Astrocyte of the spinal cord (primary cell): ENCODE measurements around the gene AAMP.
A peak's percentile ranks its signal among the peaks of the same experiment; 100 is the strongest.

Experiments
- DNase-seq: peaks from one replicate; pipeline ENCODE4 v3.0.0; 2011; ENCODE audit warnings: low read depth, low spot score
- H3K4me3 ChIP-seq: 2 replicates; pipeline ENCODE4 v1.5.1; 2011; ENCODE audit warnings: low read depth, mild to moderate bottlenecking, low read length, moderate library complexity
- in situ Hi-C: cut with HindIII; loops from 2 replicates; pipeline ENCODE4 v1.10.0; 2017; ENCODE audit warnings: low sequenced_read_pairs
- TF ChIP-seq, protein P1 (sequence below): IDR thresholded peaks from 2 replicates; pipeline ENCODE4 v1.5.1; 2012; ENCODE audit warnings: low read depth, mild to moderate bottlenecking, low read length, inconsistent platforms

Gene AAMP

DNA sequence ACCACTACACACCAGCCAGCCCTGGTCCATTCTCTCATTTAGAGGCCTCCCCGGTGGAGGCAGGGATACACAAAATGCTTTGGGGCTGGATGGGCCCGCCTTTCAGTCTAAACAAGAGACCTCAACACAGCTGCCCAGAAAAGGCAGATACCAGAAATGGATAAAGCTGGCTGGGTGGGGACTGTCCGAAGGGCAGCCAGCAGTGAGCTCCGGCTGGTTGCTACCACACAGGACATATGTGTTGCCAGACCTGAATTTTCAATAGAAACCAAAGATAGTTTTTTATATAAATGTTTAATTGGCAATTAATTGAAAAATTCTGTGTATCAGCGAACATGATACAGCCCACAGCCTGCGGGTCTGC is 7.7 kb downstream of the AAMP start:
- no peak overlapping the region for H3K4me3 ChIP-seq
- TF ChIP-seq, protein P1, sequence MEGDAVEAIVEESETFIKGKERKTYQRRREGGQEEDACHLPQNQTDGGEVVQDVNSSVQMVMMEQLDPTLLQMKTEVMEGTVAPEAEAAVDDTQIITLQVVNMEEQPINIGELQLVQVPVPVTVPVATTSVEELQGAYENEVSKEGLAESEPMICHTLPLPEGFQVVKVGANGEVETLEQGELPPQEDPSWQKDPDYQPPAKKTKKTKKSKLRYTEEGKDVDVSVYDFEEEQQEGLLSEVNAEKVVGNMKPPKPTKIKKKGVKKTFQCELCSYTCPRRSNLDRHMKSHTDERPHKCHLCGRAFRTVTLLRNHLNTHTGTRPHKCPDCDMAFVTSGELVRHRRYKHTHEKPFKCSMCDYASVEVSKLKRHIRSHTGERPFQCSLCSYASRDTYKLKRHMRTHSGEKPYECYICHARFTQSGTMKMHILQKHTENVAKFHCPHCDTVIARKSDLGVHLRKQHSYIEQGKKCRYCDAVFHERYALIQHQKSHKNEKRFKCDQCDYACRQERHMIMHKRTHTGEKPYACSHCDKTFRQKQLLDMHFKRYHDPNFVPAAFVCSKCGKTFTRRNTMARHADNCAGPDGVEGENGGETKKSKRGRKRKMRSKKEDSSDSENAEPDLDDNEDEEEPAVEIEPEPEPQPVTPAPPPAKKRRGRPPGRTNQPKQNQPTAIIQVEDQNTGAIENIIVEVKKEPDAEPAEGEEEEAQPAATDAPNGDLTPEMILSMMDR, result no peak
- in situ Hi-C loops, result no loop called here
- no peak for DNase-seq

DNA sequence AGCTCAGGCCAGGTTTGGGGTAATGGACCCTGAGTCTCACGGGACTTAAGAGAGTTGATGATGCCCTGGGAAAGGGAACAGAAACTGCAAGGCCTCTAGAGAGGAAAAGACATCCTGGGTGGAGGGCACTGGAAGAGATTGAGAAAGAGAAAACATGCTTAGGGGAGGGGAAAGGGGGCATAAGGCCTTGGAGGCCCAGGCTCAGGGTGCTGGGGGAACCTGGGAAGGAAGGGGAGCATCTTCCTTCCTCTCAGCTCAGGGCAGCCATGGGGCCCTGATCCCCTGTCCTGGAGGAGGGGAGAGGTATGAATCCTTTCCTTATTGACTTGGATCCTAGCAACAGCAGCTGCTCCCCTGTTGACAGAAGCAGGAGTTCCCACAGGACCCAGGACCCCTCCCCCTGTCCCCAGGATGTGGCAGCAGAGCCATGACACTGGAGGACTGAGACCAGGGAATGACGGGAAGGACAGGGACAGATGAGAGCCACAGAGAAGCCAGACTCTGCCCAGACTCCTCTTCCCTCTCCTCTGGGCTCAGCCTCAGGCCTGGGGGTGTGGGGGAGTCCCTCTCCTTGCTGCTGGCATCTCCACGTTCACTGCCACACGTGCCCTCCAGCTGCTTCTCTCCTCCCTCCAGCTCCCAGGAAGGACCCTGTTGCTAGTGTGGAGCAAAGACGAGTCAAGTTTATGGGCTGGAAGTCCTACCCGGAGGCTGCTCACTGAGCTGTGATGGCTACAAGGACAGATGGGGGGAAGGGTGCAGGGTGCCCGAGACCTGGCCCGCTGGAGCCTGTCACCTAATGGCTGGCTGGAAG is 8.3 kb downstream of the AAMP start:
- TF ChIP-seq, protein P1, result no peak
- no peak for DNase-seq
- in situ Hi-C loops, result no loop called here
- no peak overlapping the region for H3K4me3 ChIP-seq

DNA sequence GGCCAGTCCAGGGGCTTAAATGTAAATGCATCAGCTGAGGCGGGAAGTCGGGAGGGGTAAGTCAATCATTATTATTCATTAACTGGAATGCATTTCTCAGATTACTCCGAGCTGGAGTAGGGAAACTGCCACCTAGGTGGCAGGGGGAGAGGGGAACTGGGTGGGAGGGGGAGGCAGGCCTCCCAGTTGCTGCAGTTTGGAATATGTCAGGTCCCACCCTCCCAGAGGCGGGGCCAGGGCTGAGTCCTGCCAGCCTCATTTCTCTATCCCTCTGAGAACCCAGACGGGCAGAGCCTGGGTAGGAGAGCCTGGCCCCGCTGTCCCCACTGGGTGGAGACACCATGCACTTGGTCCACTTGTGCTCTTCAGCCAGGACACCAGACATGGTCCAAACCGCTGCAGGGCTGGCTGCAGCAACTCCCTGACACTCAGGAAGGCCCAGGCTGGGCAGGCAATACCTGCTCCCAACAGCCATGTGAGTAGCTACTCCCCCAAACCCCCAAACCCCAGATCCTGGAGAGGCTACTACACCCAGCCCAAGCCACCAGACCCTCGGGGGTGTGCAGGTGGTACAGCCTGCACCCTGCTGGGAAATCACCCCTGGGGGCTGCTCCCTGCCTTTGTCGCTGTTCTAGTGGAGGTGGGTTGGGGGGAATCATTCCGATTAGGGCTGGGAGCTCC is 9.1 kb downstream of the AAMP start, which contains the start of gene GPBAR1:
Gene GPBAR1 (plus strand): TSS at position 274 of the 681 bp plus-strand sequence. CDS start 1,710 bp downstream, outside the sequence.
- H3K4me3 ChIP-seq, result no peak within 1 kb of the TSS
- no peak for DNase-seq
- TF ChIP-seq, protein P1, result no peak
- in situ Hi-C loops, result no loop called here

DNA sequence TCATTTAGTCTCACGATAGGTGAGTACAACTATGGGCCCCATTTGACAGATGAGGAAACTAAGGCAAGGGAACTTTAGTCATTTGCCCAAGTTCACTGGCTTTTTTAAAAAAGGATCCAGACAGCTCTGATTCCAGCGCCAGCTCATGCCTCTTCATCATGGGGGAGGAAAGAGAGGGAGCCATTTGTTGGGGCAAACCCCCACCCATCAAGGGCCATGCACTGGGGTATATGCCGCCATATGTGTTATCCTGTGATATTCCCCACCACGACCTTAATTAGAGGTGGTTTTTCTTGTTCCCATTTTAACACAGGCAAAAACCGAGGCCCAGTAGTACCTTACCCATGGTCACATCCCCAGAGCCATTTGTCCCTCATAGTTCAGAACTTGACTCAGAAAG is 9.8 kb downstream of the AAMP start:
- TF ChIP-seq, protein P1, result no peak
- no peak overlapping the region for H3K4me3 ChIP-seq
- DNase-seq, result no peak
- in situ Hi-C loops, result no loop called here

DNA sequence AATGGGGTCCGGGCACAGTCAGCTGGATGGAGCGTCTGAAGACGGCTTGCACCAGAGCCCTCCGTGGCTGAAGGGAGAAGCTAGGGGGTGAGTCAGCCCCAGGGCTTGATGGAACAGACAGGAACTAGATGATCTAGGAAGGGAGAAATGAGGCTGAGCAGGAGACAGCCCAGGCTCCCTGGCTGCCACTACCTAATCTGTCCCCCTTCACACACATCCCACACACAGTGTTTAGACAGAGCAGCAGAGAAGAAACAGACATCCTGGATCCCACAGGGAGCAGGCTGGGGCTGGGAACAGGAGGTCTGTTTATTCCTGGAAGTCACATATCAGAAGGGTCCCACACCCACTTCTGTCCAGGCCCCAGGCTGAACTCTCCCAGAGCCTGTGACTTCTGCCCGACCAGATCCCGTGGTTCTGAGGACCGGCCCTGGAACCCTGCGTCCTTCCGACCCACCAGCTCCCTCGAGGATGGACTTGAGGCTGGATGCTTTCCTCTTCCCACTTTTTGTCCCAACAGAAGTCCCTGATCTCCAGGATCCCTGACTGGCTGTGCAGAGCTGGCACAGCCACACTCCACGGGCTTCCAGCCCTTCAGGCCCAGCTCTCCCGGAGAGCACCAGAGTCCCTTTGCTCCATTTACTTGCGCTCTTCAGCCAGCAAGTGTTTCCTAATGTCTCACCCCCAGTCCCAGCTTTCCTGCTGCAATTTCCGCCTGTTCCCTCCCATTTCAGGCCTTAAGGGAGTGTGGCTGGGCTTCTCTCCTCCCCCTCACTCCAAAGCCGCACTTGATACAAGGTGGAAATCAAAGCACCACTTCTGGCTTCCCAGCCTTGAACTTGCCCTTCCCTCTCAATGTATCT is 10.6 kb downstream of the AAMP start:
- peak; percentile 58 for DNase-seq
- H3K4me3 ChIP-seq, result no peak overlapping the region
- TF ChIP-seq, protein P1, result no peak
- in situ Hi-C loops, result no loop called here

DNA sequence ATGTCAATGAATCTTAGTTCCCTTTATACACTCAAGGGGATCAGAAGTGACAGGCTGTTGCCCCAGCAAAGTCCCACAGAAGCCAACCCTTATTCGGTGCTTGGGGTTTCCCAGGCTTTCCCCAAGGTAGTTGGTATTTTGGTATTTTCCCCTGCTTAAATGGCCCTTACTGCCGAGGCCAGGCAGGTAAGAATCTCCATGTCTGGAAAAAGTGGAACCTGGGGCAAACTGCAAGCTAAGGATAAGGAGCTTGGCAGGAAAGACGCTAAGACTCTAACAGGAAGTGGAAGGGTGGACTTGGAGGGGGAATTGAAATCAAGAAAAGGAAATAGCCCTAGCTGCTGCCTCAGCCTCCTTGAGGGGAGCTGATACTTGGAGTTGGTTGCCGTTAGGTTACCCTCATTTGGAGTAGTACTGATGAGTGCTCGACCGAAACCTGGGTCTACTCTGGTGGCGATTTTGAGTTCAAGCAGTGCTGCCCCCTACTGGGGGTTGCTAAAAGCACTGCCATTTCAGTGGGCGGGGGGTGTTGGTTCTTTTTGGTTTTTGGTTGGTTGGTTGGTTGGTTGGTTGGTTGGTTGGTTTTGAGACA is 12.5 kb downstream of the AAMP start:
- H3K4me3 ChIP-seq, result no peak overlapping the region
- in situ Hi-C loops, result no loop called here
- TF ChIP-seq, protein P1, result peak; percentile 68
- DNase-seq, result no peak
